Stimulated activated CD8-positive, alpha-beta memory T cell treated with anti-CD3 and anti-CD28 coated beads, Interleukin-4, amount 100 ng/mL, for 24 hours (primary cell): ENCODE results near the gene CIRBP.

Experiments
- DNase-seq: peaks from one replicate; pipeline ENCODE4 v3.0.0-alpha.2; 2020; ENCODE audit warnings: low read depth

CIRBP gene

DNA sequence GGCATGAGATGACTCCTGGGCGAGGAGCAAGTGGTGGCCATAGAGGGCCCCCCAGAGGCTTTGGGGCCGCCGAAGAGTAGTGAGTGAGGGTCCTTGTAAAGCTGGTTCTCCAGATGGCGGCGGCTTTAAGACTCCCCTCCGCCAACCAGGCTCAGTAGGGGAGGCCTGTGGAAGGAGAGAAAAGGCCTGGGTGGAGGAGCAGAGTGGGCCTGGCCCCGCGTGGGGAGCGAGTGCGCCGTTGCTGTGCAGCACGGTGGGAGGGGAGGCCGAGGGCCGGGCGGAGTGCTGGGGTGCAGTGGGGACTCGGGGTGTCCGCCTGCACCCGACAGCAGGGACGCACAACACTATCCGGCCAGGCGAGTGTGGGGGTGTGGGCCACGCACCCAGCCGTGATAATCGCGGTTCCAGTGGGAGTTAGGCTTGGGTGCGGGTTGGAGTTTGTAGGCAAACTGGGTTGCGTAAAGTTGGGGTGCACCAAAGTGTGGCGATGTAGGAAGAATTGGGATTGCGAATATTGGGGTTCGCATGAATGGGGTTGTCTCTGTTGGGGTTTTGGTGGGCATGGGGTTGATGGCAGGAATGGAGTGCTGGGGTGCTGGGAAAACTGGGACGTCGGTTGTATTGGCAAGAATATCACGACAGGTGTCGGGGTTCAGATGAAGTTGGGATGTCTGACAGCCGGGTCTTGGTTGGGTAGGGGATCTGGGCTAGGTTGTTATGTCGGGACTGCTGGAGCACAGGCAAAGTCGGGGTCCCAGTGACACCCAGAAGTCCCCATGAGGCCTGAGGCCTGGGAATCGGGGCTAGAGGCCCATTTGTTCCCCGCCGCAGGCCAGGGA, 687 bp upstream of the CIRBP start:
- DNase-seq, result no peak

DNA sequence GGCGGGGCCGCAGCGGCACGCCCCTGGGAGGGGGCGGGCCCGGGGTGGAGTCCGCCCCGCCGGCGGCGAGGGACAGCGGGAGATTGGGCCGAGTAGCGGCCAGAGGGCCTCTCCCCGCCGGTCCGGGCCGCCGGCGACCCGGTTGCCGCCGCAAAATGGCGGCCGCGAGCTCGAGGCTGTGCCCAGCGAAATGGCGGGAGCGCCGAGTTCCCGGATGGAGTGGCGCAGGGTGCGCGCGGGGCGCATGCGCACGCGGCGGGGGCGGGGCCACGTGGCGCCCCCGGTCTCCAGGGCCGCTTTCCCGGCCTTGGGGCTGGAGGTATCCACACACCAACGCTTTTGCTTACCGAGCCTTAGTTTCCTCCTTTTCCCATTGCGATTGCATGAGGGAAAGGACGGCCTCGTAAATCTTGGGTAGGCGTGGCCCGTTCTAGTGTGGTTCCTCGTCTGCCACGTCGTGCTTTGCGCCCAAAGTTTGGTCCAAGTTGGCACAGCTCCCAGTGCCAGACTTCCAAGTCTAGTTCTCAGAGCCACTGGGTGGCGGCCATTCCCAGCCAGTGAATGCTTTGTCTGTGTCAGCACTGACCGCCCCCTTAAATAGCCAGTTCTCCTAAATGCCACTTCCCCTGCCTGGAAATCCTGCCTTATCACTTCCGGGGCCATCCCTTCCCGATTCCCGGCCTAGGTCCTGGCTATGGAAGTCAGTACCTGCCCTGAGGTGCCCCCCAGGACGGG, 513 bp downstream of the CIRBP start:
- peak; percentile 78 for DNase-seq

DNA sequence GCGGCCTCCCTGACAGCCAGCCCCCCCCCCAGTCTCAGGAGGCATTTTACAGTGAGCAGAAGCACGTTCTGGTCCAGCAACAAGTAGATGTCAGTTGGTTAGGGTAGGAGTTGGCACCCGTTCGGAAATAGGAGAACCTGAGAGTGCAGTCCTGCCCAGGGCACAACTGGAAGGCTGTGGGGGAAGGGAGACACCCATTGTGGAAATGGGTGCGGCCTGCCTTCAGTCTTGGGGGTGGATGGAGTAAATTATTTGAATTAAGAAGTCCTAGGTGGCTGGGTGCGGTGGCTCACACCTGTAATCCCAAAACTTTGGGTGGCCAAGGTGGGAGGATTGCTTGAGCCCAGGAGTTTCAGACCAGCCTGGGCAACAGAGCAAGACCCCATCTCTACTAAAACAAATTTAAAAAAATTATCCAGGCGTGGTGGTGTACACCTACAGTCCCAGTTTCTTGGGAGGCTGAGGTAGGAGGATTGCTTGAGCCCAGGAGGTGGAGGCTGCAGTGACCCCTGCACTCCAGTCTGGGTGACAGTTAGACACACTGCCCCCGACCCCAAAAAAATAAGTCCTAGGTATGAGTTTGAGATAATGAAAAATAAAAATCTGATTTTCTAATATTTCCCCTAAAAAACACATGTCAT, 1.2 kb downstream of the CIRBP start:
- no peak for DNase-seq

DNA sequence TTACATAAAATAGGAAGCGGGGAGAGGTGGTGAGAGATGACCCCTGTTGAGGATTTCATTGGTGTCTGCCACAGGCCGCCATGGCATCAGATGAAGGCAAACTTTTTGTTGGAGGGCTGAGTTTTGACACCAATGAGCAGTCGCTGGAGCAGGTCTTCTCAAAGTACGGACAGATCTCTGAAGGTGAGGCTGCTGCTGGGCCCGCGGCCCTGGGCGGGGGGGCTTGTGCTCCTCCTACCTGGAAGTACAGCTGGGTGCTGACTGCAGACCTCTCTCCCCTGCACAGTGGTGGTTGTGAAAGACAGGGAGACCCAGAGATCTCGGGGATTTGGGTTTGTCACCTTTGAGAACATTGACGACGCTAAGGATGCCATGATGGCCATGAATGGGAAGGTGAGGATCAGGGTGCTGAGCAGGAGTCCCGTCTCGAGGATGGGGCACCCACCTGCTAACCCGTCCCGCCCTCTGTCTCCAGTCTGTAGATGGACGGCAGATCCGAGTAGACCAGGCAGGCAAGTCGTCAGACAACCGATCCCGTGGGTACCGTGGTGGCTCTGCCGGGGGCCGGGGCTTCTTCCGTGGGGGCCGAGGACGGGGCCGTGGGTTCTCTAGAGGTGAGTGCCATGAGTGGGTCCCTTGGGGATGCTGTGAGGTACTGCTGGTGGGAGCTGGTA, 1.9 kb downstream of the CIRBP start:
- no peak for DNase-seq

DNA sequence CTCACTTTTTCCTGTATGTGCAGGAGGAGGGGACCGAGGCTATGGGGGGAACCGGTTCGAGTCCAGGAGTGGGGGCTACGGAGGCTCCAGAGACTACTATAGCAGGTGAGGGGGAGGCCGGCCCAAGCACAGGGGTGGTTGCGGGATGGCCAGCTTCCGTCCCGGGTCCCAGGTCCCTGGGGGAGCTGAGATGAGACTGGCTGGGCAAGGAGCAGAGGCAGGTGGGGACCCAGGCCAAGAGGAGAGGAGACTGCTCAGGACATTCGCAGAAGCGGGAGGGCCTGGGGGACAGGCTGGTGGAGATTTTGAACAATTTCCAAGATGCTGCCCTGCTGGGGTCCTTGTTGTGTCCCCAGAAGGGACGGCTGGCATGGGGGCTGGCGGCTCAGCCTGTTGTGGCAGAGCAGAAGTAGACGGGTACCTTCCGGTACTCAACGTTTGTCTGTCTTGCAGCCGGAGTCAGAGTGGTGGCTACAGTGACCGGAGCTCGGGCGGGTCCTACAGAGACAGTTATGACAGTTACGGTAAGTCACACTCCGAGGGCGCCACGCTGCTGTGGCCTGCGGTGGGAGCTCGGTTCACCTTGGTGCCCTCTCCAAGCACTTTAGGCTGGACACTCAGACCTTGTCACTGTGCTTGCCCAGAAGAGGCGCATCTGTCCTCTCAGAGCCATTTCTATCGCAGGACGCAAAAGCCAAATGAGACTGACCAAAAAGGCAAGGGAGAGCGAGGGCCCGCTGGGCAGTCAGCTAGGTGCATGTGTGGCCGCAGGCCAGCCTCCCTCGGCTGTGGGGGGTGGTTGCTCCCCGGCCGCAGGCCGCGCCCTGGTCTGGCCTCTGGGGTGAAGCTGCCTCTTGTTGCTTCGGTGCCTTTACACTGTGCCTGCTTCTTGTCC, 2.6 kb downstream of the CIRBP start:
- no peak for DNase-seq

DNA sequence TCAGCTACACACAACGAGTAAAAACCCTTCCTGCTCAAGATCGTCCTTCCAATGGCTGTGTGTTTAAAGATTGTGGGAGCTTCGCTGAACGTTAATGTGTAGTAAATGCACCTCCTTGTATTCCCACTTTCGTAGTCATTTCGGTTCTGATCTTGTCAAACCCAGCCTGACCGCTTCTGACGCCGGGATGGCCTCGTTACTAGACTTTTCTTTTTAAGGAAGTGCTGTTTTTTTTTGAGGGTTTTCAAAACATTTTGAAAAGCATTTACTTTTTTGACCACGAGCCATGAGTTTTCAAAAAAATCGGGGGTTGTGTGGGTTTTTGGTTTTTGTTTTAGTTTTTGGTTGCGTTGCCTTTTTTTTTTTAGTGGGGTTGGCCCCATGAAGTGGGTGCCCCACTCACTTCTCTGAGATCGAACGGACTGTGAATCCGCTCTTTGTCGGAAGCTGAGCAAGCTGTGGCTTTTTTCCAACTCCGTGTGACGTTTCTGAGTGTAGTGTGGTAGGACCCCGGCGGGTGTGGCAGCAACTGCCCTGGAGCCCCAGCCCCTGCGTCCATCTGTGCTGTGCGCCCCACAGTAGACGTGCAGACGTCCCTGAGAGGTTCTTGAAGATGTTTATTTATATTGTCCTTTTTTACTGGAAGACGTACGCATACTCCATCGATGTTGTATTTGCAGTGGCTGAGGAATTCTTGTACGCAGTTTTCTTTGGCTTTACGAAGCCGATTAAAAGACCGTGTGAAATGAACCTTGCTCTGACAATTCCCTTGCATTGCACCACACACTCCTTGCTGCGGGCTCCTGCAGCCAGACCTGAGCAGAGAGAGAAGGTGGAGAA, 3.5 kb downstream of the CIRBP start:
- no peak for DNase-seq

DNA sequence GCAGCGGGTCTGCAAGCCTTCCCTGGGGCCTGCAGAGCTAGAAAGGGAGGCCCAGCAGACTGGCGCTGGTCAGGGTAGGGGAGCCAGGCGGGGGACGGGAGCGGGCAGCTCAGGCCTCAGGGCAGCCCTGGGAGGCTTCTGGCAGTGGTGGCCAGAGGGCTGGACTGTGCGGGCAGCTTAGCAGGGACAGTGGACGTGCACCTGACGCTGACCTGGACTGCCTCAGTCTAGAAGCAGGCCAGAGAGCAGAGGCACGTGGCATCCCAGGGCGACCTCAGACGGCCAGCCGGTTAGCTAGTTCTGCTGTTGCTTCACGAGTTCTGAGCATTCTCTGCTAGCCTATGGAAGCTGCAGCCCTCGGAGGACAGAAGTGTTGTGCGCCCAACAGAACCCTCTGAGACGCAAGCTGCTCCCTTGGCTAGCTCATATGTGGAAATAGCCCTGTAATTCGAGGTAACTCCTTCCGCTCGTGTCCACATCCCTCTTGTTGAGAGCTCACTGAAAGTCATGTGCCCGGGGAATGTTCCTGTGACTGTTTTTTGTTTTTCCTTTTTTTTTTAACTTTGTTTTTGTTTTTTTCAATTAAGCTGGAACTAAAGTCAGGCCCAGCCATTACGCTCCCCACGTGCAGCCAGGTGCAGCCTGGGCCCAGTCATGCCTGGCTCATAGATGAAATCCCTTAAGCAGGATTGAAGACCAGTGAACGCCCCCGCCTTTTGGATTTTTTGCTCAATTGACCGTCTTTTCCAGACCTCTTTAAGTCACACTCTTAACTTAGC, 4.3 kb downstream of the CIRBP start:
- no peak for DNase-seq

DNA sequence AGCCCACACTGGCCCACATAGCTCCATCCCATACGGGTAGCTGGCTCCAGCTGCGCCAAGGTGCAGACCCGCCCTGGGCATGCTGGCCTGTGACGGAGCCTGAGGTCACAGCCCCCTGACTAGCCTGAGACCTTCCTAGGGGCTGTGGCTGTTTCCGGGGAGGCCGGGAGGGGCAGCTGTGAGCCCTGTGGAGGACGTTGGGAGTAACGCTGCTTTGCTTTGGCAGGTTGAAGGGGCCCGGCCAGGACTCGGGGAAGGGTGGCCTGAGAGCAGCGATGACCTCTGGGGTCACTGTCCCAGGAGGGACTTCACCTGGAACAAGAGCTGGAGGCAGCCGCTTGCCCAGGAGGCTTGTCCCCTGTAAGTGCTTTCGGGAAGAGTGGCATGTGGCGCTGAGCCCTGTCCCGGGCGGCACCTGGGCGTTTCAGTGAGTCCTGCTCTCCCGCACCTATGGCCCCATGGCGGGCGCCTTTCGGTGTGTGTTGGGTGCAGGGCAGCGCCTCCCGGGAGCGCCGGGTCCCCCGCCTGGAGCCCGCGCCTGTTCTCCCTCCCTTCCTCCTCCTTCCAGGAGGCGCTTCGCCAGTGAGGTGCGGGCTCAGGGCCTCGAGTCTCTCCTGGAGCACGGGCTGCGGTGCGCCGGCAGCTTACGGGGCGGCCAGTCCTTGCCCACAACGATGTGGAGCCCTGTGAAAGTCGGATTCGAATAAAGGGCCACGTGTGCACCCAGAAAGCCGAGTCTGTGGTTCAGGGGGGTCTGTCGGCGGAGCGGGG, 5.1 kb downstream of the CIRBP start:
- DNase-seq, result no peak

DNA sequence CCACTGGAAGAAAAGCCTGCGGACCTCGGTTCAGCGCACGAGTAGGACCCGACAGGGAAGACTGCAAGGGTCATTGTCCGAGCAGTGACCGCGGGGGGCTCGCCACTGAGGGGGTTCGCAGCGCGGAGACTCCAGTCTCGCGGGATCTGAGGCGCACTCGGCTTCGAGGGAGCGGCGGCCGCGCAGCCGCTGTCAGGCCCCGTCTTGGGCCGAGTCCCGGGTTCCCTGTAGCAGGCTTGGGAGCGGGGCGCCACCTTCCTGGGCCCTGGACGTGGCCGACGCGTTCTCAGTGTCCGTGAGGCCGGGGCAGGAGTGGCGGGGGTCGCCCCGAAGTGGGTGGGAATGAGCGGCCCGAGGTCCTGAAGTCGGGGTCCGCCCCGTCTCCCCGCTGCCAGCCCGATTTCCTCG, 5.7 kb downstream of the CIRBP start:
- no peak for DNase-seq

DNA sequence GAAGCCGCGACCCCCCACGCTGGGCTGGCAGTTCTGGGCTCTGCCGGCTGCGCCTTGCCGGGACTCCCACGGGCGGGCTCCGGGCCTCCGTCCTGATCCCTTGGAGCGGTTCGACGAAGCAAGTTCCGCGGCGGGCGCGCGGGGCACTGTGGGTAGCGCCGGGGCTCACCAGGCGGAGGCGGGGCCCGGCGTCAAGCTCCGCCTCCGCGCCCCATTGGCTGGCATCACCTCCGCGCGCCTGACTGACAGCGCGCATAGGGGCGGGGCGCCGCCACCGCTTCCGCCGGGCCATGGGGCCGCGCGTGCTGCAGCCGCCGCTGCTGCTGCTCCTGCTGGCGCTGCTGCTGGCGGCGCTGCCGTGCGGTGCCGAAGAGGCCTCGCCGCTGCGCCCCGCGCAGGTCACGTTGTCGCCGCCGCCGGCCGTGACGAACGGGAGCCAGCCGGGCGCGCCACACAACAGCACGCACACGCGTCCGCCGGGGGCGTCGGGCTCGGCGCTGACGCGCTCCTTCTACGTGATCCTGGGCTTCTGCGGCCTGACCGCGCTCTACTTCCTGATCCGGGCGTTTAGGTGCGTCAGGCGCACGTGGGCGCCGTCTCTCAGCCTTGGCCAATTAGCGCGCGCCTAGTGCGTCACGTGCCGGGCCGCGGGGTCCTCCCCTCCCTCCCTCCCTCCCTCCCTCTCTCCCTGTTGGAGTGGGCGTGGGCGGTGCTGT, 6.3 kb downstream of the CIRBP start, which contains the start of gene FAM174C:
FAM174C (plus strand) TSS at position 271 of the 716 bp plus-strand sequence; CDS start at position 291, 20 bp downstream.
- peak; percentile 95 for DNase-seq

DNA sequence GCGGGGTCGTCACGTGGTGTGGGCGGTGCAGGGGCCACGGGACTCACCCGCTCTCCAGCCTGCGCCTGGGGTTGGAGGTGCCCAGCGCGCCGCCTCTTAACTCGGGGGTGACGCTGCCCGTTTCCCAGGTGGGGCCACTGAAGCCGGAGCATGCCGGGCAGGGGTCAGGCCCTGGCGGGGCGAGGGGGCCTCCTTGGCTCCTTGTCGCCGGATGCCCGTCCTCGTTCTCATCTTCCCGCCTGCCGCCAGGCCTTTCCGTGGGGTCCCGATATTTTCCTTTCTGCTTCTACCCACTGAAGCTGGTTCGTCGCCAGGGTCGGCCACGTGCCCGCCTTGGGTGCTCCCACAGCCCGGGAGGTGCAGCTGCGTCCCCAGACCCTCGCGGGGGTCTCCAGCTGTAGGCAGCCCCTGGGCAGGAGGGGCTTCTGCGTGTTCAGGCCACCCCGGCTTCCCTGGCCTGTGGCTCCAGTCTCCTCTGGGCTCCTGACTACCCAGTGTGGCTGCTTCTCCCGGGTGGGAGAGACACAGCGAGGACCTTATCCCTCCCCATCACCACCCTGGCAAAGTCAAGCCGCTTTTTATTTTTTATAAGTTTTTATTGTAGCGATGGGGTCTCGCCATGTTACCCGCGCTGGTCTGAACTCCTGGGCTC, 7.0 kb downstream of the CIRBP start:
- no peak for DNase-seq

DNA sequence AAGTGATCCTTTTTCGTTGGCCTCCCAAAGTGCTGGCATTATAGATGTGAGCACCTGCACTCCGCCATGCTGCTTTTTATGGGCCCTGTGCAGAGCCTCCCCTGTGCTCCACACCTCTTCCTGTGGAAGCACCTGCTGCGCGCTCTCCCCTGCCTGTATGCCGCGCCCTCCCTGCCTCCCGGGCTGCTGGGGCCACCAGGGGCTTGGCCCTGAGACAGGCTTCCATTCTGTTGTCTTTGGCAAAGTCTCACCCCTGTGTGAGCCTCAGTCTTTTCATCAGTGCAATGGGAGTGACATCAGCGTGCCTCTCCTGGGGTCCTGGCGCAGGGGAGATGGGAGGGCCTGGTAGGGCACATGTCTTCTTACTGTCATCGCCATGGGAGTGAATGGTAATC, 7.5 kb downstream of the CIRBP start:
- DNase-seq, result no peak

DNA sequence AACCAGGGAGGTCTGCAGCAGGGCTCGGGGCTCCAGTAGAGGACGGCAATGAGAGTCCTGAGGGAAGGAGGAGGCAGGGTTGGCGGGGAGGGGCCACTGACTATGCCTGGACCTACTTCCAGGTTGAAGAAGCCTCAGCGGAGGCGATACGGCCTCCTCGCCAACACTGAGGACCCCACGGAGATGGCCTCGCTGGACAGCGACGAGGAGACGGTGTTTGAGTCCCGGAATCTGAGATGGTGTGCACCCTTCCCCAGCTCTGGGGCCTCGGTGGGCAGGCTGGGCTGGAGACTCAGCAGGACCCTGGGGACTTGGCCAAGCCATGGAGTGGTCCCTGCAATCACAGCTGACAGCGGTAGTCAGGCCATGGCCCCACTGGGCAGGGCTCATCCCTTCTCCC, 7.9 kb downstream of the CIRBP start:
- DNase-seq, result no peak

DNA sequence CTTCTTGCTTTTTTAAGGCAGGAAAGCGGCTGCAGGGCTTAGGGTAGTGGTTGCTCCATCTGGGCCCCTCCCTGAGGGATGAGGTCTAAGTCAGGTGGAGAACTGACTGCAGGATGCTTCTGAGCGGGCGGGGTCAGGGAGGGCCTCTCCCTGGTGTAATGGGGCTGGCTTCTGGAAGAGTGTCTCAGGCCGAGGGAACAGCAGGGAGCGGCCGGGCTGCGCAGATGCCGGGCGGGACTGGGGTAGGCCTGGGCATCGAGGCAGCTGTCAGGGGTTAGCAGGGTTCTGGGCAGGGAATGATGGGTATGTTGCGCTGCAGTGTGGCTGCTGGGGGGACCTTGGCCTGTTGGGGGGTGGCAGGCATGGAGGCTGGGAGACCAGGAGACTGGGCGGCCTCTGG, 8.9 kb downstream of the CIRBP start:
- no peak for DNase-seq

DNA sequence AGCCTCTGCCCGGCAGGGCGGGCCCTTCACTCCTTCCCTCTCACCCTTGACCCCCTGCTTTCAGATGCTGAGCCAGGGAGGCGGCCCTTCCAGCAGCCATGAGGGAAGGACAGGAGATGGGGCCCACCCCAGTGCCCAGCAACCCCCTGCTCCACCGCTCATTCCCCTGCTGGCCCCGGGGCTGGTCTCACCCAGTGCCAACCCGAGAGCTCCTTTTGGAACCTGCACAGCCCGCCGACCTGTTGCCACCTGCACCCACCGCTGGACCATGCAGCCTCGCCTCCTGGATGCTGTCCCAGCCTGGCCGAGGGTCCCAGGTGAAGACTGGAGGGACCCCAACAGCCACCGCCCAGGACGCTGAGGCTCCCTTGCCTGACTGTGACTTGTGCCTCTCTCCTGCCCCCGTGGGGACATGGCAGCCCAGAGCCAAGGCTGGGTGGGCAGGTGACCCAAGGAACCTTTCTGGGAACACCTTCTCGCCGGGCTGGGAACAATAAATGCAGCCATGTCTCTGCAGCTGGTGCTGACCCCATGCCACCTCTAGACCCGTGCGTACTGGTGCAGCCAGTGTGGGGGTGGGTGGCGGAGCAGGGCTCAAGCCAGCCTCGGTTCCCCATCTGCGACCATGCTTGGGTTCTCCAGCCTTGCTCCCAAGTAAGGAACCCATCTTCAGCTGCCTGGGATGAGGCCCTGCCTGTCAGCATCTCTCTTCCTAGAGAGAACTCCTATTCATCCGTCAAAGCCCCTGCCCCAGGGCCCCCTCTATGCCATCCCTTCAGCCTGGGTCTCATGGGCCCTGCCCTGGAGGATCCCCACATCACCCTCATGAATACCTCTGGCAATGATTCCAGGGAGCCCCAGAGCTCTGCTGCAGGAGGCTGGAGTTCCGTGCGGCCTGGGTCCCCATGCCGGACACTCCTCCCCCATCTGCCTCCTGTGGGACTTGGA, 9.9 kb downstream of the CIRBP start:
- DNase-seq, result no peak

DNA sequence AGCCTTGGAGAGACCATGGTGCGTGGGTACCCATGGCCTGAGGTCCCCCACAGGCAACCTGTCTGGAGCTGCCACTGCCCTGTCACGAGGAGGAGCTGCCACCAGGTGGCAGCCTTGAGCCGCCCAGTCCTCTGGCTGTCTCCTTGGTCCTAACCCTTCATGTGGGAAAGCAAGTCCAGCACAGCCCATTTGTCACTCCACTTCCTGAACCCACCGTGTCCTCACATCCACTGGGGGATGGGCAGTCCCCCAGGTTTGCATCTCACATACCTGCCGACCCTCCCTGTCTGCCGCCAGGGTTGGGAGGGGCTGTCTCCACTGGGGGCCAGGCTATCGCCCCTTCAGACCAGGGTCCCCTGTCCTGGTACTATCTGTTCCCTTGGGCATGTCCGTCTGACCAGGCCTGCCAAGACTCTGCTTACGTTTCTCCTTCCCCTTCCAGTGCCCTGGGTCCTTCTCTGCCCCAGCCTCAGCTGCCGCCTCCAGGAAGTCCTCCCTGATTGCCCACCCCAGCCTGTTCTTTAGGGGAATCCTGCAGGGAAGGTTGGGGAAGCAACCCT, 10.7 kb downstream of the CIRBP start:
- peak; percentile 66 for DNase-seq
